Measurements from ENCODE around the gene MAN1A1. TPM values are rescaled to one million over a fixed set of nuclear protein-coding genes. Genes with fewer than 3 reads are reported as not detected.

MAN1A1 gene
- total and polyA plus RNA-seq, 2 of the 8 experiments (the other 6 are each of a cell fraction or from before 2014, with no cell fraction given): 1.8 to 5.4 TPM

DNA sequence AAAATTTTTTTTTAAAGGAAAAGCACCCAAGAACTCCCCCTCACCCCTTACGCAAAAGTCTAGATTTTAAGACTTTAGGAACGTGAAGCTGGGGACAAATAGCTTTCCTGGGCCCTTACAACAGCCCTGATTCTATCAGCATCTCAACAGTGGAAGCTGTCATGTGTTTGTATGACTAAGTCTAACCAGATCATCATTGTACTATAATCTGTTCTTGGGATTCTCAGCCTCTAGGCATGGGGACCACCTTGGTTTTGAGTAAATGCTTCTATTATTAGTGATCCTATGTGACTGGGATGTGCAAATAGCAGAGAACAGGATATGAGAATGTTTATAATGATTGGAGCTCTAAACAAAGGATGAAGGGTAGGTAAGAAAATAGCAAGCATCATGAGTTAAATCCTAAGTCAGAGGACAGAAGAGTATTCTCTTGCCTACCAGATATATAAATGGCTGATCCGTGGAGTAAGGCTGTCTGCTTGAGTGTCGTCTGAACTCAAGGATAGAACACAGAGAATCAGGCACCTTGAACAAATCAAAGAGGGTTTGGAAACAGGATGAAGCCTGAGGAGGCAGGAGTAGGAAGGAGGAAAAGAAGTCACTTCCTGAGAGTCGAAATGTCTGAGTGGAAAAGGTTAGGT lies 165.4 kb downstream of the MAN1A1 start:
- H3K4ac ChIP-seq (replicated peaks; ENCODE audit: insufficient read length, low read depth, low read length): no peak overlapping the region
- ChIA-PET CTCF (ENCODE audit: partially characterized antibody) (interaction anchor here (0.7 to 1.9 kb wide), 5 partner anchors 11 to 536 kb away, joined by 3 to 6 read pairs (median 3); no protein-coding TSS in a partner anchor), POLR2A (ENCODE audit: partially characterized antibody) (interaction anchor here (0.7 kb wide), 1 partner anchor 289 kb away, joined by 3 read pairs; no protein-coding TSS in a partner anchor)
- DNase-seq (ENCODE audit: low read depth in 1 of 2, low spot score in 2 of 2) (no peak), FAIRE-seq (no peak)
- no peak overlapping the region for H2BK5ac ChIP-seq (ENCODE audit: low read depth, low read length)
- H3K23me2 ChIP-seq (ENCODE audit: low read depth, low read length): no peaks in the 10 kb centered on the region
- no peak overlapping the region for H4K91ac ChIP-seq (replicated peaks; ENCODE audit: insufficient read length, low read length)
- no peak overlapping the region for H2BK12ac ChIP-seq (ENCODE audit: low read depth, low read length)
- H2AFZ ChIP-seq (ENCODE audit: low read length): no peak overlapping the region
- H4K8ac ChIP-seq (ENCODE audit: extremely low read depth, insufficient read depth, low read length): no peak overlapping the region
- no peak overlapping the region for H3K9ac ChIP-seq (replicated peaks in 1 of 4; ENCODE audit: extremely low read depth in 1 of 4, low read depth in 3 of 4, low read length in 3 of 4)
- H2BK15ac ChIP-seq (ENCODE audit: low read length): no peak overlapping the region
- H3K4me1 ChIP-seq (replicated peaks in 1 of 4; ENCODE audit: control insufficient read depth in 3 of 4, insufficient read depth in 4 of 4, low read length in 3 of 4): peaks cover 0 to 2% (median 0%) of the 10 kb centered on the region in 4 experiments; a peak in 1 of 7 replicates
- no peaks in the 10 kb centered on the region for H3K9me3 ChIP-seq (ENCODE audit: insufficient read depth in 2 of 2, low read depth in 1 of 2, low read length in 1 of 2)
- no peak overlapping the region for H2AK5ac ChIP-seq (ENCODE audit: low read depth, low read length)
- H3K18ac ChIP-seq (ENCODE audit: extremely low read depth, low read length): no peak overlapping the region
- no peak overlapping the region for H4K5ac ChIP-seq (ENCODE audit: insufficient read length, low read depth, low read length)
- H3K36me3 ChIP-seq (ENCODE audit: control insufficient read depth in 2 of 4, insufficient read depth in 4 of 4, low read length in 3 of 4): no peaks in the 10 kb centered on the region
- 84% methylated on average over 5 of the region's 5 CpGs; no CpG with 5 or more reads in 1 of the 2 experiments for WGBS, 2 experiments (ENCODE audit: extremely low coverage in 1 of 2, insufficient coverage in 1 of 2, insufficient read length in 1 of 2, insufficient replicate concordance in 2 of 2, low coverage in 1 of 2, low lambda C conversion rate in 2 of 2, missing lambda C conversion rate in 1 of 2)
- H3K23ac ChIP-seq (ENCODE audit: insufficient read length): no peak overlapping the region
- H3K79me2 ChIP-seq (ENCODE audit: control insufficient read depth in 1 of 2, insufficient read depth in 2 of 2, low read length in 2 of 2): no peaks in the 10 kb centered on the region
- no peaks in the 10 kb centered on the region for H3K27me3 ChIP-seq (replicated peaks in 1 of 4; ENCODE audit: control insufficient read depth in 3 of 4, extremely low read depth in 1 of 4, insufficient read depth in 3 of 4, low read length in 3 of 4)
- no peak overlapping the region for H3K14ac ChIP-seq (ENCODE audit: insufficient read length)
- H3K79me1 ChIP-seq (ENCODE audit: low read depth, low read length): no peaks in the 10 kb centered on the region
- TF ChIP-seq CREB1 (IDR thresholded peaks at IDR 0.05): no peak
- TF ChIP-seq CBX5 (IDR thresholded peaks at IDR 0.05; ENCODE audit: low read depth, low read length): no peak
- H3K56ac ChIP-seq (replicated peaks; ENCODE audit: insufficient read length, low read depth, low read length): no peak overlapping the region
- no peaks in the 10 kb centered on the region for H4K20me1 ChIP-seq (replicated peaks in 1 of 2; ENCODE audit: control insufficient read depth in 1 of 2, insufficient read depth in 2 of 2, low read length in 2 of 2)
- H2BK120ac ChIP-seq (replicated peaks; ENCODE audit: low read depth, low read length): no peak overlapping the region
- no peak overlapping the region for H3K4me2 ChIP-seq (ENCODE audit: insufficient read depth in 1 of 2, low read depth in 2 of 2, low read length in 2 of 2)
- H3K4me3 ChIP-seq (ENCODE audit: extremely low read depth in 1 of 4, insufficient read depth in 2 of 4, low read depth in 3 of 4, low read length in 4 of 4): no peak overlapping the region
- H3K27ac ChIP-seq (ENCODE audit: low read depth, low read length): no peak overlapping the region
- no peak overlapping the region for H2BK20ac ChIP-seq (ENCODE audit: low read length)
